H9 (cell line): ENCODE measurements around the gene INTS7. TPM values are rescaled to one million over a fixed set of nuclear protein-coding genes. Genes with fewer than 3 reads are reported as not detected.

Source experiments
- DNase-seq: peaks from one replicate; pipeline ENCODE4 v3.0.0-alpha.2; 2017
- H2AFZ ChIP-seq: one replicate; pipeline ENCODE4 v1.6.1; 2013; ENCODE audit warnings: mild to moderate bottlenecking, low read length, control low read depth, moderate library complexity
- H2AK5ac ChIP-seq: 2 replicates; pipeline ENCODE4 v1.6.1; 2013; ENCODE audit warnings: low read length, control low read depth, mixed read lengths; ENCODE audit not compliant: insufficient read length
- H2BK120ac ChIP-seq: one replicate; pipeline ENCODE4 v1.6.1; 2013; ENCODE audit warnings: low read depth, mild to moderate bottlenecking, low read length, control low read depth, inconsistent platforms; ENCODE audit not compliant: poor library complexity, severe bottlenecking
- H2BK12ac ChIP-seq: 2 replicates; pipeline ENCODE4 v1.6.1; 2013; ENCODE audit warnings: low read length, control low read depth, mixed read lengths, low read depth; ENCODE audit not compliant: insufficient read length
- H2BK15ac ChIP-seq: 2 replicates; pipeline ENCODE4 v1.6.1; 2013; ENCODE audit warnings: low read depth, low read length, control low read depth
- H2BK20ac ChIP-seq: one replicate; pipeline ENCODE4 v1.6.1; 2013; ENCODE audit warnings: low read depth, mild to moderate bottlenecking, low read length, control low read depth, inconsistent platforms; ENCODE audit not compliant: poor library complexity, severe bottlenecking
- H2BK5ac ChIP-seq: 2 replicates; pipeline ENCODE4 v1.6.1; 2013; ENCODE audit warnings: low read length, control low read depth, mixed read lengths; ENCODE audit not compliant: insufficient read length
- H3K14ac ChIP-seq: 2 replicates; pipeline ENCODE4 v1.6.1; 2013; ENCODE audit warnings: low read length, control low read depth; ENCODE audit not compliant: insufficient read depth
- H3K18ac ChIP-seq: 2 replicates; pipeline ENCODE4 v1.6.1; 2013; ENCODE audit warnings: low read depth, mild to moderate bottlenecking, mixed read lengths, low read length, control low read depth; ENCODE audit not compliant: insufficient read length
- H3K23ac ChIP-seq: 2 replicates; pipeline ENCODE4 v1.6.1; 2013; ENCODE audit warnings: low read length, control low read depth, mixed read lengths, low read depth; ENCODE audit not compliant: insufficient read length
- H3K23me2 ChIP-seq: 2 replicates; pipeline ENCODE4 v1.6.1; 2013; ENCODE audit warnings: low read depth, mild to moderate bottlenecking, mixed read lengths, low read length, control low read depth; ENCODE audit not compliant: insufficient read length, poor library complexity, severe bottlenecking
- H3K27ac ChIP-seq: 2 replicates; pipeline ENCODE4 v1.5.1; 2013; ENCODE audit warnings: low read length, control low read depth, mixed read lengths, low read depth; ENCODE audit not compliant: insufficient read length
- H3K27me3 ChIP-seq: 2 replicates; pipeline ENCODE4 v1.6.1; 2013; ENCODE audit warnings: low read length, control low read depth, inconsistent platforms; ENCODE audit not compliant: insufficient read depth
- H3K4ac ChIP-seq: 2 replicates; pipeline ENCODE4 v1.6.1; 2013; ENCODE audit warnings: low read depth, mild to moderate bottlenecking, control low read depth, inconsistent platforms, low read length, moderate library complexity
- H3K4me1 ChIP-seq: 2 replicates; pipeline ENCODE4 v1.6.1; 2013; ENCODE audit warnings: low read length, control low read depth, inconsistent platforms; ENCODE audit not compliant: insufficient read depth
- H3K4me2 ChIP-seq: 2 replicates; pipeline ENCODE4 v1.6.1; 2013; ENCODE audit warnings: low read length, control low read depth, mixed read lengths; ENCODE audit not compliant: insufficient read length, insufficient read depth
- H3K56ac ChIP-seq: 2 replicates; pipeline ENCODE4 v1.6.1; 2013; ENCODE audit warnings: low read depth, mild to moderate bottlenecking, mixed read lengths, low read length, control low read depth; ENCODE audit not compliant: insufficient read length
- H3K79me1 ChIP-seq: 2 replicates; pipeline ENCODE4 v1.6.1; 2013; ENCODE audit warnings: low read depth, mild to moderate bottlenecking, moderate library complexity, low read length, control low read depth, inconsistent platforms; ENCODE audit not compliant: insufficient read depth, poor library complexity, severe bottlenecking
- H3K79me2 ChIP-seq: 2 replicates; pipeline ENCODE4 v1.6.1; 2013; ENCODE audit warnings: low read length, control low read depth, inconsistent platforms; ENCODE audit not compliant: insufficient read depth
- H3K9ac ChIP-seq: 2 replicates; pipeline ENCODE4 v1.6.1; 2013; ENCODE audit warnings: low read length, control low read depth, mixed read lengths; ENCODE audit not compliant: insufficient read length; ENCODE audit errors: extremely low read depth
- H3K9me3 ChIP-seq: one replicate; pipeline ENCODE4 v1.6.1; 2013; ENCODE audit warnings: low read depth, low read length, inconsistent platforms; ENCODE audit not compliant: control insufficient read depth
- H3T11ph ChIP-seq: one replicate; pipeline ENCODE4 v1.6.1; 2013; ENCODE audit warnings: mild to moderate bottlenecking, low read length, control low read depth, inconsistent platforms
- H4K20me1 ChIP-seq: one replicate; pipeline ENCODE4 v1.6.1; 2013; ENCODE audit not compliant: control insufficient read depth, insufficient read length, insufficient read depth
- H4K5ac ChIP-seq: 2 replicates; pipeline ENCODE4 v1.6.1; 2013; ENCODE audit warnings: low read depth, mild to moderate bottlenecking, mixed read lengths, low read length, control low read depth; ENCODE audit not compliant: insufficient read length
- H4K8ac ChIP-seq: replicated peaks from 2 replicates; pipeline ENCODE4 v1.6.1; 2013; ENCODE audit warnings: low read length, control low read depth, mixed read lengths, low read depth; ENCODE audit not compliant: insufficient read length
- H4K91ac ChIP-seq: 2 replicates; pipeline ENCODE4 v1.6.1; 2013; ENCODE audit warnings: low read depth, mild to moderate bottlenecking, moderate library complexity, mixed read lengths, low read length, control low read depth; ENCODE audit not compliant: insufficient read length
- H3K27ac Mint-ChIP-seq, 3 experiments: 2 replicates in 2 of 3; 3 replicates in 1 of 3; pipeline ENCODE4 v1.8.0; 2020 to 2021; ENCODE audit warnings: mixed read lengths in 3 of 3, mild to moderate bottlenecking in 1 of 3, moderate library complexity in 1 of 3
- H3K27me3 Mint-ChIP-seq: 2 replicates; pipeline ENCODE4 v1.8.0; 2021; ENCODE audit warnings: low read depth, mild to moderate bottlenecking, moderate library complexity, mixed read lengths
- H3K36me3 Mint-ChIP-seq, 3 experiments: 2 replicates in 2 of 3; 3 replicates in 1 of 3; pipeline ENCODE4 v1.8.0; 2020 to 2021; ENCODE audit warnings: low read depth in 3 of 3, mixed read lengths in 3 of 3; ENCODE audit not compliant: insufficient read depth in 1 of 3
- H3K4me1 Mint-ChIP-seq, 2 experiments: 2 replicates each; pipeline ENCODE4 v1.8.0; 2020; ENCODE audit warnings: mixed read lengths in 2 of 2
- H3K4me3 Mint-ChIP-seq, 2 experiments: 2 replicates in 1 of 2; 3 replicates in 1 of 2; pipeline ENCODE4 v1.8.0; 2020 to 2021; ENCODE audit warnings: mild to moderate bottlenecking in 2 of 2, mixed read lengths in 2 of 2, moderate library complexity in 1 of 2
- H3K9me3 Mint-ChIP-seq, 2 experiments: 2 replicates in 1 of 2; 3 replicates in 1 of 2; pipeline ENCODE4 v1.8.0; 2020; ENCODE audit warnings: mild to moderate bottlenecking in 2 of 2, mixed read lengths in 2 of 2, moderate library complexity in 1 of 2
- WGBS: extraction: QIAGEN DNeasy Blood & Tissue Kit; methylation state at CpG from one replicate; pipeline ENCODE4 v1.1.7; 2013; ENCODE audit warnings: missing lambda C conversion rate, low lambda C conversion rate, mixed read lengths; ENCODE audit not compliant: insufficient read length; ENCODE audit errors: extremely low coverage; 5-methylcytosine and 5-hydroxymethylcytosine counted together
- total RNA-seq: library from RNA; stranded (reverse); gene quantifications from 2 replicates; pipeline ENCODE4 v1.2.1, GENCODE V29; 2021
- TF ChIP-seq, protein P1 (sequence below): fragments of 200-600 bp; sonication (generic); conservative IDR thresholded peaks from 3 replicates; pipeline ENCODE4 v1.8.0; 2021; ENCODE audit warnings: antibody characterized with exemption, mild to moderate bottlenecking

Gene INTS7
- total RNA-seq, 1 experiment from 2014 or later = 32.3 TPM

DNA sequence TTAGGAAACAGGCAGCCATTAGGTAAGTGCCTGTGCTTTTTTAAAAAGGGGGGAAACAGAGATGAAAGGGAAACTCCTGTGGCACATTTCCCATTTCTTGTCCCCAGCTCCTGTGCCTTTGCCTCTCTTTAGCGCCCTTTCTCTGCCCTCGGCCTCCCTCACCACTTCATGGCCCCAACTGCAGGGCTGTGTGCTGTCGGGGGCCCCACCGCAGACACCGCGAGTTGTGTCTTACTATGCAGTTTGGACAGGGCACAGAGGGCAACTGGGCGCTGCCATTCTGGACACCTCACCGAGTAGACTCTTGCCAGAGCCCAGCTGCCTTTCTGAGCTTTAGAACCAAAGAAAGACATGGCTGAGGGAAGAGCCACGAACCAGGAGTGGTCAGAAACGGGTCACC lies 111.1 kb downstream of the INTS7 start:
- peaks cover 6% of the 10 kb centered on the region for H3K4me1 ChIP-seq
- no peak overlapping the region for H3K56ac ChIP-seq
- H4K91ac ChIP-seq = no peak overlapping the region
- no peak overlapping the region for H3K14ac ChIP-seq
- TF ChIP-seq, protein P1, sequence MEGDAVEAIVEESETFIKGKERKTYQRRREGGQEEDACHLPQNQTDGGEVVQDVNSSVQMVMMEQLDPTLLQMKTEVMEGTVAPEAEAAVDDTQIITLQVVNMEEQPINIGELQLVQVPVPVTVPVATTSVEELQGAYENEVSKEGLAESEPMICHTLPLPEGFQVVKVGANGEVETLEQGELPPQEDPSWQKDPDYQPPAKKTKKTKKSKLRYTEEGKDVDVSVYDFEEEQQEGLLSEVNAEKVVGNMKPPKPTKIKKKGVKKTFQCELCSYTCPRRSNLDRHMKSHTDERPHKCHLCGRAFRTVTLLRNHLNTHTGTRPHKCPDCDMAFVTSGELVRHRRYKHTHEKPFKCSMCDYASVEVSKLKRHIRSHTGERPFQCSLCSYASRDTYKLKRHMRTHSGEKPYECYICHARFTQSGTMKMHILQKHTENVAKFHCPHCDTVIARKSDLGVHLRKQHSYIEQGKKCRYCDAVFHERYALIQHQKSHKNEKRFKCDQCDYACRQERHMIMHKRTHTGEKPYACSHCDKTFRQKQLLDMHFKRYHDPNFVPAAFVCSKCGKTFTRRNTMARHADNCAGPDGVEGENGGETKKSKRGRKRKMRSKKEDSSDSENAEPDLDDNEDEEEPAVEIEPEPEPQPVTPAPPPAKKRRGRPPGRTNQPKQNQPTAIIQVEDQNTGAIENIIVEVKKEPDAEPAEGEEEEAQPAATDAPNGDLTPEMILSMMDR = no peak
- H2BK5ac ChIP-seq = no peak overlapping the region
- no peak overlapping the region for H2BK20ac ChIP-seq
- no peaks in the 10 kb centered on the region for H3K9me3 ChIP-seq
- H3K27ac Mint-ChIP-seq = no peak overlapping the region
- H2AFZ ChIP-seq = no peak overlapping the region
- H3K4me3 Mint-ChIP-seq = no peak overlapping the region
- no peak for DNase-seq
- peaks cover 23 to 32% of the 10 kb centered on the region in 2 experiments for H3K4me1 Mint-ChIP-seq
- no peak overlapping the region for H3K23ac ChIP-seq
- no peak overlapping the region for H2AK5ac ChIP-seq
- no peaks in the 10 kb centered on the region for H4K20me1 ChIP-seq
- no peaks in the 10 kb centered on the region; the same call in 1 of the 2 replicates for H3K27me3 Mint-ChIP-seq
- WGBS = no CpG with 5 or more reads among the region's 10 CpGs
- no peaks in the 10 kb centered on the region for H3K36me3 Mint-ChIP-seq
- no peak overlapping the region for H3K4ac ChIP-seq
- no peaks in the 10 kb centered on the region for H3K9me3 Mint-ChIP-seq
- no peak overlapping the region for H3K18ac ChIP-seq
- no peaks in the 10 kb centered on the region for H3K23me2 ChIP-seq
- no peak overlapping the region for H2BK120ac ChIP-seq
- H4K5ac ChIP-seq = no peak overlapping the region
- no peak overlapping the region for H2BK12ac ChIP-seq
- H2BK15ac ChIP-seq = no peak overlapping the region
- H3K4me2 ChIP-seq = no peak overlapping the region
- no peak overlapping the region for H3K9ac ChIP-seq
- no peak overlapping the region for H3T11ph ChIP-seq
- H3K79me2 ChIP-seq = no peaks in the 10 kb centered on the region
- no peak overlapping the region for H3K27ac ChIP-seq
- no peaks in the 10 kb centered on the region for H3K27me3 ChIP-seq
- H3K79me1 ChIP-seq = no peaks in the 10 kb centered on the region
- no peak overlapping the region for H4K8ac ChIP-seq
